Erythroblast (primary cell): ENCODE results near the gene BCL2L13.

Source experiments
- GATA1 ChIP-seq: IDR thresholded peaks from 2 replicates; pipeline ENCODE4 v1.6.1; 2011; ENCODE audit warnings: low read depth, mild to moderate bottlenecking, control low read depth, low read length, moderate library complexity
- POLR2A ChIP-seq: IDR thresholded peaks from 2 replicates; pipeline ENCODE4 v1.6.1; 2011; ENCODE audit warnings: mild to moderate bottlenecking, low read length

- no peak for TF ChIP-seq POLR2A
- no peak for TF ChIP-seq GATA1
Measured at GRCh38 chr22:17729561-17729960, 91.0 kb downstream of the BCL2L13 start.
